ENCODE data around the gene SPATS2L. TPM values are rescaled to one million over a fixed set of nuclear protein-coding genes. Genes with fewer than 3 reads are reported as not detected.

The SPATS2L gene
- total RNA-seq, 1 experiment from 2014 or later, result 47.3 TPM

DNA sequence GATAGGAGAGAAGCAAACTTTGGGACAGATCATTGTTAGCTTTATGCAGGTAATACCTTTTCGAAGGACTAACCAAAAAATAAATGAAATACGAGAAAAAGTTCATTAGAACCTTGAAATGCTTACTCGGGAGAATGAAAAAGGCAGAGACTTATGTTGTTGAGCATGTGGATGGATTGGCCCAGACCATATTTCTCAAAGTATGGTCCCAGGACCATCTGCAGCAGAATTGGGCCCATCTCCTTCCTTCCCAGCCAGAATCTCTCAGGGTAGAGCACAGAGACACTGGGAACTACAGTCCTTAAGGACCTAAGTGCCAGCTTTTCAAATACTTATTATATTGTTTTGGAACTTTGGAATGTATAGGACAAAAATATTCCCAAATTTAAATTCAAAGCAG is 152.6 kb downstream of the SPATS2L start:
- Histone ChIP-seq H2AK5ac (ENCODE audit: insufficient read length, low read length) (no peak overlapping the region), H4K91ac (ENCODE audit: insufficient read length, low read depth, low read length) (no peak overlapping the region), H3K23me2 (ENCODE audit: insufficient read length, low read depth, low read length, poor library complexity, severe bottlenecking) (no peaks in the 10 kb centered on the region), H2BK12ac (ENCODE audit: insufficient read length, low read depth, low read length) (no peak overlapping the region), H2BK5ac (ENCODE audit: insufficient read length, low read length) (no peak overlapping the region), H3K27me3 (ENCODE audit: insufficient read depth, low read length) (no peaks in the 10 kb centered on the region), H3K79me2 (ENCODE audit: insufficient read depth, low read length) (no peaks in the 10 kb centered on the region), H3K79me1 (ENCODE audit: insufficient read depth, low read depth, low read length, poor library complexity, severe bottlenecking) (no peaks in the 10 kb centered on the region), H3K9ac (ENCODE audit: extremely low read depth, insufficient read length, low read length) (no peak overlapping the region), H3K27ac (ENCODE audit: insufficient read length, low read depth, low read length) (no peak overlapping the region), H2BK20ac (ENCODE audit: low read depth, low read length, poor library complexity, severe bottlenecking) (no peak overlapping the region), H3T11ph (ENCODE audit: low read length) (no peak overlapping the region), H2BK15ac (ENCODE audit: low read depth, low read length) (no peak overlapping the region), H3K14ac (ENCODE audit: insufficient read depth, low read length) (no peak overlapping the region), H2BK120ac (ENCODE audit: low read depth, low read length, poor library complexity, severe bottlenecking) (no peak overlapping the region), H3K4me2 (ENCODE audit: insufficient read depth, insufficient read length, low read length) (no peak overlapping the region), H3K18ac (ENCODE audit: insufficient read length, low read depth, low read length) (no peak overlapping the region), H2AFZ (ENCODE audit: low read length) (no peak overlapping the region), H3K4me1 (ENCODE audit: insufficient read depth, low read length) (no peaks in the 10 kb centered on the region), H4K20me1 (ENCODE audit: control insufficient read depth, insufficient read depth, insufficient read length) (no peaks in the 10 kb centered on the region), H3K56ac (ENCODE audit: insufficient read length, low read depth, low read length) (no peak overlapping the region), H3K4ac (ENCODE audit: low read depth, low read length) (no peak overlapping the region), H4K5ac (ENCODE audit: insufficient read length, low read depth, low read length) (no peak overlapping the region), H3K9me3 (ENCODE audit: control insufficient read depth, low read depth, low read length) (no peaks in the 10 kb centered on the region), H3K23ac (ENCODE audit: insufficient read length, low read depth, low read length) (no peak overlapping the region), H4K8ac (replicated peaks; ENCODE audit: insufficient read length, low read depth, low read length) (no peak overlapping the region)
- Mint-ChIP-seq H3K9me3 (no peaks in the 10 kb centered on the region), H3K4me1 (peaks cover 1% of the 10 kb centered on the region in 2 experiments), H3K27ac (peak overlapping the region in 1 of 3 experiments; percentile 59; a peak in 2 of 7 replicates), H3K4me3 (no peak overlapping the region), H3K36me3 (ENCODE audit: insufficient read depth in 1 of 3, low read depth in 3 of 3) (peaks cover 2 to 34% (median 11%) of the 10 kb centered on the region in 3 experiments; a peak in 5 of 7 replicates), H3K27me3 (ENCODE audit: low read depth) (no peaks in the 10 kb centered on the region)
- no peak for DNase-seq
- TF ChIP-seq, protein P1, sequence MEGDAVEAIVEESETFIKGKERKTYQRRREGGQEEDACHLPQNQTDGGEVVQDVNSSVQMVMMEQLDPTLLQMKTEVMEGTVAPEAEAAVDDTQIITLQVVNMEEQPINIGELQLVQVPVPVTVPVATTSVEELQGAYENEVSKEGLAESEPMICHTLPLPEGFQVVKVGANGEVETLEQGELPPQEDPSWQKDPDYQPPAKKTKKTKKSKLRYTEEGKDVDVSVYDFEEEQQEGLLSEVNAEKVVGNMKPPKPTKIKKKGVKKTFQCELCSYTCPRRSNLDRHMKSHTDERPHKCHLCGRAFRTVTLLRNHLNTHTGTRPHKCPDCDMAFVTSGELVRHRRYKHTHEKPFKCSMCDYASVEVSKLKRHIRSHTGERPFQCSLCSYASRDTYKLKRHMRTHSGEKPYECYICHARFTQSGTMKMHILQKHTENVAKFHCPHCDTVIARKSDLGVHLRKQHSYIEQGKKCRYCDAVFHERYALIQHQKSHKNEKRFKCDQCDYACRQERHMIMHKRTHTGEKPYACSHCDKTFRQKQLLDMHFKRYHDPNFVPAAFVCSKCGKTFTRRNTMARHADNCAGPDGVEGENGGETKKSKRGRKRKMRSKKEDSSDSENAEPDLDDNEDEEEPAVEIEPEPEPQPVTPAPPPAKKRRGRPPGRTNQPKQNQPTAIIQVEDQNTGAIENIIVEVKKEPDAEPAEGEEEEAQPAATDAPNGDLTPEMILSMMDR (conservative IDR thresholded peaks at IDR 0.05), result no peak
- no CpG with 5 or more reads among the region's 3 CpGs for WGBS (ENCODE audit: extremely low coverage, insufficient read length, low lambda C conversion rate)
